Testis (tissue), 3 donors: ENCODE data around the gene VAMP5. TPM values are rescaled to one million over a fixed set of nuclear protein-coding genes. Genes with fewer than 3 reads are reported as not detected.
"Not testable (repeated sequence)": the region's sequence is repeated elsewhere in the genome, so short reads cannot be mapped to it uniquely, and the experiment has no call there.

Experiments used
- DNase-seq: peaks from one replicate; pipeline ENCODE4 v3.0.0-alpha.2; 2019
- H3K27ac ChIP-seq, 2 donors: fragments of 200-600 bp; sonication (generic); one replicate each; pipeline ENCODE4 v1.5.1; 2019
- H3K27me3 ChIP-seq: fragments of 200-600 bp; sonication (generic); one replicate; pipeline ENCODE4 v1.5.1; 2019
- H3K36me3 ChIP-seq: fragments of 200-600 bp; sonication (generic); one replicate; pipeline ENCODE4 v1.5.1; 2017; ENCODE audit warnings: low read depth; ENCODE audit errors: missing control alignments
- H3K4me1 ChIP-seq: fragments of 200-600 bp; sonication (generic); one replicate; pipeline ENCODE4 v1.5.1; 2019
- H3K4me3 ChIP-seq, 2 donors: fragments of 200-600 bp; sonication (generic); one replicate each; pipeline ENCODE4 v1.5.1; 2017 to 2019
- H3K9me3 ChIP-seq: fragments of 200-600 bp; sonication (generic); one replicate; pipeline ENCODE4 v1.5.1; 2017
- POLR2A ChIP-seq: fragments of 450-650 bp; IDR thresholded peaks from one replicate; pipeline ENCODE4 v1.6.1; 2017; ENCODE audit warnings: antibody characterized with exemption, mild to moderate bottlenecking, moderate library complexity
- WGBS, 2 donors: methylation state at CpG; one replicate each; pipeline ENCODE4 v1.1.5; 2018; 5-methylcytosine and 5-hydroxymethylcytosine counted together
- intact Hi-C: fragments of 100-400 bp; cut with DNase I; formaldehyde crosslinking; loops from one replicate; pipeline ENCODE4 v1.15.1; 2023; ENCODE audit warnings: low total_unique reads
- polyA plus RNA-seq: library from polyadenylated mRNA; stranded (reverse); fragments of 350-450 nt; fragmentation: Illumina TruSeq; extraction: RNeasy Lipid Tissue Mini Kit (QIAGEN cat#74804); gene quantifications from one replicate; pipeline ENCODE4 v1.2.3, GENCODE V29; 2014; ENCODE audit warnings: low read depth, low replicate concordance; ENCODE audit not compliant: insufficient read depth
- total RNA-seq, 2 donors: library from RNA; depleted of rRNA; stranded (reverse); fragments of >200 nt; gene quantifications; one replicate each; pipeline ENCODE4 v1.2.3, GENCODE V29; 2016
- TF ChIP-seq, protein P1 (sequence below), 3 experiments: fragments of 450-650 bp in 2 of 3; fragments of 200-600 bp in 1 of 3; sonication (generic) in 1 of 3; IDR thresholded peaks; one replicate each; pipeline ENCODE4 v1.5.1; 2016 to 2019; ENCODE audit warnings: antibody characterized with exemption in 3 of 3, mild to moderate bottlenecking in 2 of 3, moderate library complexity in 1 of 3

Gene VAMP5
- total and polyA plus RNA-seq, 3 donors from 2014 or later, result 4.9 to 36.8 (median 17.5) TPM

DNA sequence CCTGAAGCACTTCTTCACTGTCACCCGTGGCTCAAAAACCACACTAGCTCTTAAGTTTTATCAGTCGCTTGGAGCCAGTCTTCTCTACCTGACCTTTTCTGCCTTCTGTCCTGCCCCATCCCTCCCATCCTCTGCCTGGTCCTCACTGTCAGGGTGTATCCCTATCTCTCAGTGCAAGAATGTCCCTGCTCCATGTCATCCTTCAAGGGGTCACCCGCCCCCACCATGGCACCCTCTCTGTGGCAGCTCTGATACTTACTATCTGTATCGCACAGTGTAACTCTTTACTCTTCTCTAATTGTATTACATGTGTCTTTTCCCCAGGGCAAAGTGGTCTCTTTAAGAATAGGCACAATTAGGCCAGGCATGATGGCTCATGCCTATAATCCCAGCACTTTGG is 4.4 kb downstream of the VAMP5 start:
- Histone ChIP-seq H3K9me3 (no peaks in the 10 kb centered on the region), H3K36me3 (no peaks in the 10 kb centered on the region), H3K27ac (peak overlapping the region; percentile 18 to 71), H3K4me1 (peaks cover 51% of the 10 kb centered on the region), H3K27me3 (no peaks in the 10 kb centered on the region), H3K4me3 (no peak overlapping the region)
- no peak for DNase-seq
- TF ChIP-seq, protein P1, sequence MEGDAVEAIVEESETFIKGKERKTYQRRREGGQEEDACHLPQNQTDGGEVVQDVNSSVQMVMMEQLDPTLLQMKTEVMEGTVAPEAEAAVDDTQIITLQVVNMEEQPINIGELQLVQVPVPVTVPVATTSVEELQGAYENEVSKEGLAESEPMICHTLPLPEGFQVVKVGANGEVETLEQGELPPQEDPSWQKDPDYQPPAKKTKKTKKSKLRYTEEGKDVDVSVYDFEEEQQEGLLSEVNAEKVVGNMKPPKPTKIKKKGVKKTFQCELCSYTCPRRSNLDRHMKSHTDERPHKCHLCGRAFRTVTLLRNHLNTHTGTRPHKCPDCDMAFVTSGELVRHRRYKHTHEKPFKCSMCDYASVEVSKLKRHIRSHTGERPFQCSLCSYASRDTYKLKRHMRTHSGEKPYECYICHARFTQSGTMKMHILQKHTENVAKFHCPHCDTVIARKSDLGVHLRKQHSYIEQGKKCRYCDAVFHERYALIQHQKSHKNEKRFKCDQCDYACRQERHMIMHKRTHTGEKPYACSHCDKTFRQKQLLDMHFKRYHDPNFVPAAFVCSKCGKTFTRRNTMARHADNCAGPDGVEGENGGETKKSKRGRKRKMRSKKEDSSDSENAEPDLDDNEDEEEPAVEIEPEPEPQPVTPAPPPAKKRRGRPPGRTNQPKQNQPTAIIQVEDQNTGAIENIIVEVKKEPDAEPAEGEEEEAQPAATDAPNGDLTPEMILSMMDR (IDR thresholded peaks at IDR 0.05), result no peak
- no peak for TF ChIP-seq POLR2A
- 64 to 68% methylated on average over 4 of the region's 4 CpGs for WGBS, 2 donors
- intact Hi-C loops, result no loop called here

DNA sequence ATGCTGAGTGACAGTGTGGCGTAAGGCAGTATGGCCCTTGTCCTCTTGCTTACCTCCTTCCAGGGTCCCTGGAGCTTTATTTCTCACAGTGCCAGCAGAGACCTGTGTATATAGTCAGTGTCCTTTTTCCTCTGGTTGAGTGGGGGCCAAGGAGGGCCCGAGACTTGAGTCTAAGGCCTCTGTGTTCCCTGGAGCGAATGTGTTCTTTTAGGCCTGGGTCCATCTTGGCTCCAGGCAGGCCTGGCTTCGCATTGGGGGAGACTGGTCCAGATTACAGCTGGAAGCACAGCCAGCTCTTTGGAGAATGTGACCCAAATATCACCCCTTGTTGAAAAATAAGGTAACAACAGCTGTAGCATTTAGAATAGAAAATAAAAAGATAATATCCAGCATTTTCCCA is 5.0 kb downstream of the VAMP5 start:
- H3K27ac ChIP-seq, result peak overlapping the region; percentile 18 to 71
- no peaks in the 10 kb centered on the region for H3K9me3 ChIP-seq
- H3K4me3 ChIP-seq, result no peak overlapping the region
- no peaks in the 10 kb centered on the region for H3K27me3 ChIP-seq
- H3K36me3 ChIP-seq, result no peaks in the 10 kb centered on the region
- 59 to 83% methylated on average over 4 of the region's 4 CpGs for WGBS, 2 donors
- intact Hi-C loops, result no loop called here
- peaks cover 46% of the 10 kb centered on the region for H3K4me1 ChIP-seq
- TF ChIP-seq, protein P1 (IDR thresholded peaks at IDR 0.05), result no peak
- TF ChIP-seq POLR2A, result no peak
- DNase-seq, result peak; percentile 69

DNA sequence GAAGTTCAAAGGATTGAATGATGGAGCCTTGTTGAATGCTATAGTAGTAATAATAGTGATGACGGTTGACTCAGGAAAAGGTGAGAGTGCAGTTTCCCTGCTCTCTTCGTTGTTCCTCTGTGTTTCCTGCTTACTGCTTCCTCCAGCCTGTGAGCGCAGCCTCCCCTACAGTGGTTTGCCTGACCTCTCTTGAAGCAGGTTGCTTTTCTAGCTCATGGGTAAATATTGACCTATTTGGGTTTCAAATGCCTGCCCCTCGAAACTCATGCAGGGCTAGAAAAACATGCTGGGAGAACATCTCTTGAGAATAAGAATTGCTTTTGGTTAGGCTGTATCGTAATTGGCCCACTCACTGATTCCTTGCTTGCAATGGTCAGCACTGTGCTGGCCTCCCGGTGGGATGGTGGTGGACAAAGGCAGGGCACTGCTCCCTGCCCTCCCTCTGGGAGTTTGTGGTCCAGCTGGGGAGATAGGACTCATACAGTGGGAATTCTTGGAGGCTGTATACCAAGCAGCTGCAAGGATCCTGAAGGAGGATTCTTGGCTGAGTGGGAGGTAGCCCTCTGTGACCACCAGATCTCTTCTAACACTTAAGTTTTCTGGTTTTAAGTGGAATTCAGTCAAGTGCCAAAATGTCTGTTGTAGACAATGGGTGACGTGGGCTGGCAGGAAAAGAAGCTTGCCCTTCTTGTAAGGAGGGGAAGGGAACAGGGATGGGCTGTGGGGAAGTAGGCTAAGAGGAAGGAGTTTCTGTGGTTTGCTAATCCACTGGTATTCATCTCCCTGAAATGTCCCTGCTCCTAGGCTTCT is 6.0 kb downstream of the VAMP5 start:
- WGBS, 2 donors, result 43 to 45% methylated on average over 7 of the region's 7 CpGs
- Histone ChIP-seq H3K4me1 (peaks cover 47% of the 10 kb centered on the region), H3K27ac (peak overlapping the region in 1 of 2 donors; percentile 33), H3K36me3 (no peaks in the 10 kb centered on the region), H3K4me3 (no peak overlapping the region), H3K9me3 (no peaks in the 10 kb centered on the region), H3K27me3 (no peaks in the 10 kb centered on the region)
- DNase-seq, result no peak
- TF ChIP-seq, protein P1 (IDR thresholded peaks at IDR 0.05), result no peak
- TF ChIP-seq POLR2A, result no peak
- intact Hi-C loops, result no loop called here

DNA sequence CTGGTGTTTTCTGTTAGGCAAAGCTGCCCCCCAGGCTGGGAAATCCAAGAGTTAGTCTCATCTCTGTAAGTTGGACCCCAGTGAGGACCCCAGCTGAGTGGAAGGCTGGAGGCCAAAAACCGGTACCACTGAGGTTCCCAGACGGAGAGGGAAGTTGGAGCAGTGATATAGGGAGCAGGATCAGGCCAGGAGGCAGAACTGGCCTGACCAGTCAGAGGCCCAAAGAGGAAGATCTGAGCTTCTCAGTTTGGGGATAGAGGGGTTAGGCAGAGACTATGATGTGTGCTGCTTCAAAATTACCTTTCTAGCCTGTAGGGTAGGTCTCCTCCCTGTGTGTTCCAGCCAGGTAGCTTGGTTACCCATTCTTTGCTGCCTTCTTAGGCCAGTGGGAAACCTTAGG is 6.7 kb downstream of the VAMP5 start:
- Histone ChIP-seq H3K36me3 (no peaks in the 10 kb centered on the region), H3K9me3 (no peaks in the 10 kb centered on the region), H3K4me3 (no peak overlapping the region), H3K4me1 (peaks cover 40% of the 10 kb centered on the region), H3K27ac (peak overlapping the region; percentile 22 to 33), H3K27me3 (no peaks in the 10 kb centered on the region)
- 65 to 89% methylated on average over 2 of the region's 2 CpGs for WGBS, 2 donors
- TF ChIP-seq, protein P1 (IDR thresholded peaks at IDR 0.05), result no peak
- TF ChIP-seq POLR2A, result no peak
- DNase-seq, result no peak
- intact Hi-C loops, result no loop called here

DNA sequence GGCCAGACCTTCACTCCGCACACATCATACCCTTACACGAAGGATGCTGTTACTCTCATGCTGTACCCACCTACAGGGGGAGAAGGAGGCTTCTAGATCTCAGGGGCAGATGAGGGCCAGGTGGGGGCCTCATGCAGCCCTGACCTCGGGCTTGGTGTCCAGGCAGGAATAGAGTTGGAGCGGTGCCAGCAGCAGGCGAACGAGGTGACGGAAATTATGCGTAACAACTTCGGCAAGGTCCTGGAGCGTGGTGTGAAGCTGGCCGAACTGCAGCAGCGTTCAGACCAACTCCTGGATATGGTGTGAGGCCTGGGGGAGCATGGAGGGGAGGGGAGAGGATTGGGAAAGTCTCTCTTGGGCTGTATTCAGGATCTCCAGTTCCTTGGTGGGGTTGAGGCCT is 7.3 kb downstream of the VAMP5 start:
- no peak for TF ChIP-seq POLR2A
- TF ChIP-seq, protein P1 (IDR thresholded peaks at IDR 0.05), result no peak
- 78 to 81% methylated on average over 12 of the region's 12 CpGs for WGBS, 2 donors
- no peaks in the 10 kb centered on the region for H3K27me3 ChIP-seq
- H3K4me3 ChIP-seq, result no peak overlapping the region
- H3K27ac ChIP-seq, result peak overlapping the region; percentile 33 to 34
- intact Hi-C loops, result no loop called here
- no peaks in the 10 kb centered on the region for H3K36me3 ChIP-seq
- DNase-seq, result no peak
- H3K9me3 ChIP-seq, result no peaks in the 10 kb centered on the region
- peaks cover 43% of the 10 kb centered on the region for H3K4me1 ChIP-seq

DNA sequence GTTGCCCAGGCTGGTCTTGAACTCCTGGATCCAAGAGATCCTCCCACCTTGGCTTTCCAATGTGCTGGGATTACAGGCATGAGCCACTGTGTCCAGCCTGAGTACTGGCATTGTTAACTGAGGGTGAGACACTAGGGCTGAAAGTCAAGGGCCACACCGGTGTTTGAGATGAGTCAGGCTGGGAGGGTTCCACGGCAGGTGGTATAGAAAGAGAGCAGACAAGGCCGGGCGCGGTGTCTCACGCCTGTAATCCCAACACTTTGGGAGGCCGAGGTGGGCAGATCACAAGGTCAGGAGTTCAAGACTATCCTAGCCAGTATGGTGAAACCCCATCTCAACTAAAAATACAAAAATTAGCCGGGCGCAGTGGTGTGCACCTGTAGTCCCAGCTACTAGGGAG is 8.1 kb downstream of the VAMP5 start:
- intact Hi-C loops, H3K27me3 ChIP-seq, H3K4me3 ChIP-seq, H3K36me3 ChIP-seq, DNase-seq, H3K9me3 ChIP-seq: not testable (repeated sequence)
- H3K27ac ChIP-seq, result peak overlapping the region in 1 of 2 donors; percentile 25
- WGBS, 2 donors, result 94 to 97% methylated on average over 9 of the region's 9 CpGs
- H3K4me1 ChIP-seq, result peaks cover 45% of the 10 kb centered on the region
